HEK293 (cell line): ENCODE data around the gene PRPF8.

Source experiments
- FEZF1 ChIP-seq: fragments of 450-650 bp; formaldehyde crosslinking; IDR thresholded peaks from 2 replicates; pipeline ENCODE4 v1.5.1; 2016; ENCODE audit warnings: missing biosample characterization, missing genetic modification characterization
- GLIS1 ChIP-seq: fragments of 450-650 bp; formaldehyde crosslinking; IDR thresholded peaks from 2 replicates; pipeline ENCODE4 v1.5.1; 2016; ENCODE audit warnings: missing biosample characterization, missing genetic modification characterization
- GLIS2 ChIP-seq: fragments of 450-650 bp; formaldehyde crosslinking; IDR thresholded peaks from 2 replicates; pipeline ENCODE4 v1.5.1; 2016; ENCODE audit warnings: missing biosample characterization, missing genetic modification characterization
- KLF10 ChIP-seq: fragments of 450-650 bp; IDR thresholded peaks from 2 replicates; pipeline ENCODE4 v1.5.1; 2018; ENCODE audit warnings: missing biosample characterization, mild to moderate bottlenecking, missing genetic modification characterization
- KLF9 ChIP-seq: fragments of 450-650 bp; formaldehyde crosslinking; IDR thresholded peaks from 2 replicates; pipeline ENCODE4 v1.5.1; 2016; ENCODE audit warnings: missing biosample characterization, missing genetic modification characterization, low read depth
- MYNN ChIP-seq: fragments of 450-650 bp; formaldehyde crosslinking; IDR thresholded peaks from 2 replicates; pipeline ENCODE4 v1.5.1; 2016; ENCODE audit warnings: missing biosample characterization, missing genetic modification characterization, borderline replicate concordance
- SP3 ChIP-seq: fragments of 450-650 bp; formaldehyde crosslinking; IDR thresholded peaks from 2 replicates; pipeline ENCODE4 v1.5.1; 2016; ENCODE audit warnings: missing biosample characterization, missing genetic modification characterization
- YY2 ChIP-seq: fragments of 450-650 bp; formaldehyde crosslinking; IDR thresholded peaks from 2 replicates; pipeline ENCODE4 v1.5.1; 2016; ENCODE audit warnings: missing biosample characterization, missing genetic modification characterization
- ZBTB1 ChIP-seq: fragments of 450-650 bp; formaldehyde crosslinking; IDR thresholded peaks from 2 replicates; pipeline ENCODE4 v1.5.1; 2016; ENCODE audit warnings: missing biosample characterization, missing genetic modification characterization
- ZBTB44 ChIP-seq: fragments of 450-650 bp; IDR thresholded peaks from 2 replicates; pipeline ENCODE4 v1.5.1; 2018; ENCODE audit warnings: missing biosample characterization, mild to moderate bottlenecking, missing genetic modification characterization
- ZFP69B ChIP-seq: fragments of 450-650 bp; formaldehyde crosslinking; IDR thresholded peaks from 2 replicates; pipeline ENCODE4 v1.5.1; 2016; ENCODE audit warnings: missing biosample characterization, missing genetic modification characterization
- ZNF133 ChIP-seq: fragments of 450-650 bp; formaldehyde crosslinking; IDR thresholded peaks from 2 replicates; pipeline ENCODE4 v1.5.1; 2016; ENCODE audit warnings: missing biosample characterization, missing genetic modification characterization
- ZNF169 ChIP-seq: fragments of 450-650 bp; formaldehyde crosslinking; IDR thresholded peaks from 2 replicates; pipeline ENCODE4 v1.5.1; 2016; ENCODE audit warnings: missing biosample characterization, missing genetic modification characterization
- ZNF214 ChIP-seq: fragments of 450-650 bp; formaldehyde crosslinking; IDR thresholded peaks from 2 replicates; pipeline ENCODE4 v1.5.1; 2017; ENCODE audit warnings: missing biosample characterization, mild to moderate bottlenecking, missing genetic modification characterization, borderline replicate concordance
- ZNF24 ChIP-seq: fragments of 450-650 bp; formaldehyde crosslinking; IDR thresholded peaks from 2 replicates; pipeline ENCODE4 v1.5.1; 2016; ENCODE audit warnings: missing biosample characterization, missing genetic modification characterization
- ZNF350 ChIP-seq: fragments of 450-650 bp; formaldehyde crosslinking; IDR thresholded peaks from 2 replicates; pipeline ENCODE4 v1.5.0; 2017; ENCODE audit warnings: missing biosample characterization, mild to moderate bottlenecking, missing genetic modification characterization
- ZNF366 ChIP-seq: fragments of 450-650 bp; formaldehyde crosslinking; conservative IDR thresholded peaks from 2 replicates; pipeline ENCODE4 v1.5.1; 2016; ENCODE audit warnings: missing biosample characterization, missing genetic modification characterization
- ZNF391 ChIP-seq: fragments of 450-650 bp; formaldehyde crosslinking; IDR thresholded peaks from 2 replicates; pipeline ENCODE4 v1.5.1; 2016; ENCODE audit warnings: low read depth, missing biosample characterization, missing genetic modification characterization, borderline replicate concordance
- ZNF530 ChIP-seq: fragments of 450-650 bp; formaldehyde crosslinking; IDR thresholded peaks from 2 replicates; pipeline ENCODE4 v1.5.1; 2016; ENCODE audit warnings: low read depth, missing biosample characterization, missing genetic modification characterization
- ZNF639 ChIP-seq: fragments of 450-650 bp; formaldehyde crosslinking; IDR thresholded peaks from 2 replicates; pipeline ENCODE4 v1.5.1; 2016; ENCODE audit warnings: missing biosample characterization, missing genetic modification characterization
- ZNF660 ChIP-seq: fragments of 450-650 bp; IDR thresholded peaks from 2 replicates; pipeline ENCODE4 v1.5.1; 2018; ENCODE audit warnings: missing biosample characterization, mild to moderate bottlenecking, missing genetic modification characterization
- ZNF664 ChIP-seq: fragments of 450-650 bp; formaldehyde crosslinking; IDR thresholded peaks from 2 replicates; pipeline ENCODE4 v1.5.1; 2016; ENCODE audit warnings: missing biosample characterization, missing genetic modification characterization
- ZNF791 ChIP-seq: fragments of 450-650 bp; formaldehyde crosslinking; IDR thresholded peaks from 2 replicates; pipeline ENCODE4 v1.5.1; 2016; ENCODE audit warnings: missing biosample characterization, missing genetic modification characterization
- TF ChIP-seq, protein P1 (sequence below): fragments of 450-650 bp; formaldehyde crosslinking; IDR thresholded peaks from 2 replicates; pipeline ENCODE4 v1.5.1; 2017; ENCODE audit warnings: missing biosample characterization, missing genetic modification characterization
- TF ChIP-seq, protein P2 (sequence below): fragments of 450-650 bp; formaldehyde crosslinking; IDR thresholded peaks from 2 replicates; pipeline ENCODE4 v1.5.1; 2017; ENCODE audit warnings: missing biosample characterization, missing genetic modification characterization
- TF ChIP-seq, protein P3 (sequence below): fragments of 450-650 bp; formaldehyde crosslinking; IDR thresholded peaks from 2 replicates; pipeline ENCODE4 v1.5.1; 2016; ENCODE audit warnings: missing biosample characterization, missing genetic modification characterization
- TF ChIP-seq, protein P4 (sequence below): fragments of 450-650 bp; formaldehyde crosslinking; IDR thresholded peaks from 2 replicates; pipeline ENCODE4 v1.5.1; 2016; ENCODE audit warnings: missing biosample characterization, missing genetic modification characterization
- TF ChIP-seq, protein P5 (sequence below): fragments of 450-650 bp; formaldehyde crosslinking; IDR thresholded peaks from 2 replicates; pipeline ENCODE4 v1.5.1; 2016; ENCODE audit warnings: missing biosample characterization, missing genetic modification characterization

PRPF8 gene

DNA sequence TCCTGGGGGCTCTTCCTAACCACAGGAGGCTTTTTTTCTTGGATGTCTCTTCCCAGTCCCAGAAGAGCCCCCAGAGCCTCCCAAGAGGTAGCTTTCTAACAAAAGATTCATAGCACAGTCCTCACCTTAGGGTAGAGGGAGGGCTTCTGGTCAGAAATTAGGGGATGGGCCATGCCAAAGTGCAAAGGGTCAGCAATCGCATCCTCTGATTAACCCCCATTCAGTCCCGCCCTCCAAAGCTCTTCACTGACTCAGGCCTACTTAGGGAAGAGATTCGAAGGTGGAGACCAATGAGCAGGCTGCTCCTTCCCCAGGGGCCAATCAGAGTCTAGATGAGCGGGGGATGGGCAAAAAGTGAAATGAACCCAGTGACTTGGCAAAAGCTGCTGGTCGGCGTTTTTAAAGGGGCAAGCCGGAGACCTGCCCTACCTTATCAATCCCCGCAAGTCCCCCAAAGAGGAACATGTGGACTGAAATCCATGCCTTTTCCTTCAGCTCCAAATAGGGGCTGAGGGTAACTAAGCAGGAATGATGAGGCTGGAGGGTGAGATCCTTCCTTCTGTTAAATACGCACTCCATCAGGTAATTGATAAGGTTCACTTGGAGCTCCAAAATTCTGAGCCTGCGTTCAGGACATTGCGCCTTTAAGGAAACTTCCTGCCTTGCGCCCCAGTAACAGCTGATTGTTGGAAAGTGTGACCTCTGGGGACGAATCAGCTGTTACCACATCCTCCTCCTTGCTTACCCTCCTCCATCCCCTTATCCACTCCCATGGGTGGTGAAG lies 32.4 kb upstream of the PRPF8 start (continued):
- TF ChIP-seq, protein P1, sequence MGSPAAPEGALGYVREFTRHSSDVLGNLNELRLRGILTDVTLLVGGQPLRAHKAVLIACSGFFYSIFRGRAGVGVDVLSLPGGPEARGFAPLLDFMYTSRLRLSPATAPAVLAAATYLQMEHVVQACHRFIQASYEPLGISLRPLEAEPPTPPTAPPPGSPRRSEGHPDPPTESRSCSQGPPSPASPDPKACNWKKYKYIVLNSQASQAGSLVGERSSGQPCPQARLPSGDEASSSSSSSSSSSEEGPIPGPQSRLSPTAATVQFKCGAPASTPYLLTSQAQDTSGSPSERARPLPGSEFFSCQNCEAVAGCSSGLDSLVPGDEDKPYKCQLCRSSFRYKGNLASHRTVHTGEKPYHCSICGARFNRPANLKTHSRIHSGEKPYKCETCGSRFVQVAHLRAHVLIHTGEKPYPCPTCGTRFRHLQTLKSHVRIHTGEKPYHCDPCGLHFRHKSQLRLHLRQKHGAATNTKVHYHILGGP (tag by site-specific recombination) = no peak; the same call in 1 of the 2 replicates
- TF ChIP-seq ZNF639 (tag by site-specific recombination) (no peak), ZNF366 (tag by site-specific recombination) (peak; percentile 67), ZNF660 (tag by site-specific recombination) (no peak), ZNF169 (tag by site-specific recombination) (no peak), MYNN (tag by site-specific recombination) (no peak), KLF9 (tag by site-specific recombination) (peak; percentile 52; the same call in 1 of the 2 replicates), GLIS2 (tag by site-specific recombination) (peak; percentile 84), ZNF530 (tag by site-specific recombination) (no peak), ZNF791 (no peak), KLF10 (tag by site-specific recombination) (peak; percentile 94), ZNF664 (no peak), ZNF214 (tag by site-specific recombination) (no peak), ZBTB44 (tag by site-specific recombination) (no peak), ZBTB1 (tag by site-specific recombination) (no peak), ZNF24 (tag by site-specific recombination) (no peak), ZNF133 (no peak), ZNF350 (tag by site-specific recombination) (no peak), GLIS1 (no peak), ZNF391 (tag by site-specific recombination) (no peak), FEZF1 (tag by site-specific recombination) (no peak), YY2 (tag by site-specific recombination) (no peak), SP3 (peak; percentile 51; the same call in 1 of the 2 replicates), ZFP69B (tag by site-specific recombination) (peak; percentile 100)
- TF ChIP-seq, protein P2, sequence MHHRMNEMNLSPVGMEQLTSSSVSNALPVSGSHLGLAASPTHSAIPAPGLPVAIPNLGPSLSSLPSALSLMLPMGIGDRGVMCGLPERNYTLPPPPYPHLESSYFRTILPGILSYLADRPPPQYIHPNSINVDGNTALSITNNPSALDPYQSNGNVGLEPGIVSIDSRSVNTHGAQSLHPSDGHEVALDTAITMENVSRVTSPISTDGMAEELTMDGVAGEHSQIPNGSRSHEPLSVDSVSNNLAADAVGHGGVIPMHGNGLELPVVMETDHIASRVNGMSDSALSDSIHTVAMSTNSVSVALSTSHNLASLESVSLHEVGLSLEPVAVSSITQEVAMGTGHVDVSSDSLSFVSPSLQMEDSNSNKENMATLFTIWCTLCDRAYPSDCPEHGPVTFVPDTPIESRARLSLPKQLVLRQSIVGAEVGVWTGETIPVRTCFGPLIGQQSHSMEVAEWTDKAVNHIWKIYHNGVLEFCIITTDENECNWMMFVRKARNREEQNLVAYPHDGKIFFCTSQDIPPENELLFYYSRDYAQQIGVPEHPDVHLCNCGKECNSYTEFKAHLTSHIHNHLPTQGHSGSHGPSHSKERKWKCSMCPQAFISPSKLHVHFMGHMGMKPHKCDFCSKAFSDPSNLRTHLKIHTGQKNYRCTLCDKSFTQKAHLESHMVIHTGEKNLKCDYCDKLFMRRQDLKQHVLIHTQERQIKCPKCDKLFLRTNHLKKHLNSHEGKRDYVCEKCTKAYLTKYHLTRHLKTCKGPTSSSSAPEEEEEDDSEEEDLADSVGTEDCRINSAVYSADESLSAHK (tag by site-specific recombination) = no peak
- TF ChIP-seq, protein P3, sequence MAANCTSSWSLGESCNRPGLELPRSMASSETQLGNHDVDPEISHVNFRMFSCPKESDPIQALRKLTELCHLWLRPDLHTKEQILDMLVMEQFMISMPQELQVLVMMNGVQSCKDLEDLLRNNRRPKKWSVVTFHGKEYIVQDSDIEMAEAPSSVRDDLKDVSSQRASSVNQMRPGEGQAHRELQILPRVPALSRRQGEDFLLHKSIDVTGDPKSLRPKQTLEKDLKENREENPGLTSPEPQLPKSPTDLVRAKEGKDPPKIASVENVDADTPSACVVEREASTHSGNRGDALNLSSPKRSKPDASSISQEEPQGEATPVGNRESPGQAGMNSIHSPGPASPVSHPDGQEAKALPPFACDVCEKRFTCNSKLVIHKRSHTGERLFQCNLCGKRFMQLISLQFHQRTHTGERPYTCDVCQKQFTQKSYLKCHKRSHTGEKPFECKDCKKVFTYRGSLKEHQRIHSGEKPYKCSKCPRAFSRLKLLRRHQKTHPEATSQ = no peak
- TF ChIP-seq, protein P4, sequence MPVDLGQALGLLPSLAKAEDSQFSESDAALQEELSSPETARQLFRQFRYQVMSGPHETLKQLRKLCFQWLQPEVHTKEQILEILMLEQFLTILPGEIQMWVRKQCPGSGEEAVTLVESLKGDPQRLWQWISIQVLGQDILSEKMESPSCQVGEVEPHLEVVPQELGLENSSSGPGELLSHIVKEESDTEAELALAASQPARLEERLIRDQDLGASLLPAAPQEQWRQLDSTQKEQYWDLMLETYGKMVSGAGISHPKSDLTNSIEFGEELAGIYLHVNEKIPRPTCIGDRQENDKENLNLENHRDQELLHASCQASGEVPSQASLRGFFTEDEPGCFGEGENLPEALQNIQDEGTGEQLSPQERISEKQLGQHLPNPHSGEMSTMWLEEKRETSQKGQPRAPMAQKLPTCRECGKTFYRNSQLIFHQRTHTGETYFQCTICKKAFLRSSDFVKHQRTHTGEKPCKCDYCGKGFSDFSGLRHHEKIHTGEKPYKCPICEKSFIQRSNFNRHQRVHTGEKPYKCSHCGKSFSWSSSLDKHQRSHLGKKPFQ (tag by site-specific recombination) = no peak
- TF ChIP-seq, protein P5, sequence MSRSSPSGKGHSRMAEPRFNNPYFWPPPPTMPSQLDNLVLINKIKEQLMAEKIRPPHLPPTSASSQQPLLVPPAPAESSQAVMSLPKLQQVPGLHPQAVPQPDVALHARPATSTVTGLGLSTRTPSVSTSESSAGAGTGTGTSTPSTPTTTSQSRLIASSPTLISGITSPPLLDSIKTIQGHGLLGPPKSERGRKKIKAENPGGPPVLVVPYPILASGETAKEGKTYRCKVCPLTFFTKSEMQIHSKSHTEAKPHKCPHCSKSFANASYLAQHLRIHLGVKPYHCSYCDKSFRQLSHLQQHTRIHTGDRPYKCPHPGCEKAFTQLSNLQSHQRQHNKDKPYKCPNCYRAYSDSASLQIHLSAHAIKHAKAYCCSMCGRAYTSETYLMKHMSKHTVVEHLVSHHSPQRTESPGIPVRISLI (tag by site-specific recombination) = no peak
